IMR-90 (cell line): ENCODE measurements around the gene SARDH. TPM values are rescaled to one million over a fixed set of nuclear protein-coding genes. Genes with fewer than 3 reads are reported as not detected.

ENCODE experiments used
- ATAC-seq: fragments of 200-7000 bp; cut with Tn5 transposase; 2 replicates; pipeline ENCODE4 v1.9.1; 2020; ENCODE audit warnings: low read depth, mild to moderate bottlenecking, moderate library complexity
- BruUV-seq: library from RNA; stranded (reverse); fragments of 400-500 nt; replicated peaks from 2 replicates; lab custom pipeline; 2021; lab: Mats Ljungman, UMichigan
- CTCF ChIA-PET: fragments of 300-600 bp; formaldehyde crosslinking; extraction: SDS; loops from one replicate; lab custom pipeline; 2021; ENCODE audit warnings: antibody characterized with exemption; lab: Yijun Ruan, JAX
- POLR2A ChIA-PET: fragments of 300-600 bp; sonication (Branson Sonifier 250); formaldehyde crosslinking; loops from one replicate; lab custom pipeline; 2022; ENCODE audit warnings: antibody characterized with exemption; ENCODE audit not compliant: unreplicated experiment; lab: Charles Lee
- DNase-seq: peaks from one replicate; pipeline ENCODE4 v3.0.0; 2013
- H2AFZ ChIP-seq: replicated peaks from 2 replicates; pipeline ENCODE3; 2013; ENCODE audit warnings: low read length, mild to moderate bottlenecking; ENCODE audit not compliant: poor library complexity
- H2AK5ac ChIP-seq: 2 replicates; pipeline ENCODE4 v1.6.1; 2013; ENCODE audit warnings: low read depth, low read length, inconsistent platforms
- H2AK9ac ChIP-seq: replicated peaks from 2 replicates; pipeline ENCODE3; 2013; ENCODE audit warnings: mild to moderate bottlenecking, low read depth, low read length, moderate library complexity; ENCODE audit not compliant: poor library complexity
- H2BK120ac ChIP-seq: 2 replicates; pipeline ENCODE4 v1.6.1; 2013; ENCODE audit warnings: low read depth, low read length, inconsistent platforms
- H2BK15ac ChIP-seq: 3 replicates; pipeline ENCODE4 v1.6.1; 2013; ENCODE audit warnings: low read depth, low read length, inconsistent platforms
- H2BK20ac ChIP-seq: 2 replicates; pipeline ENCODE4 v1.6.1; 2013; ENCODE audit warnings: low read depth, mild to moderate bottlenecking, inconsistent platforms, low read length, moderate library complexity
- H2BK5ac ChIP-seq: 2 replicates; pipeline ENCODE4 v1.6.1; 2013; ENCODE audit warnings: mild to moderate bottlenecking, low read depth, low read length, inconsistent platforms; ENCODE audit not compliant: poor library complexity, severe bottlenecking
- H3K14ac ChIP-seq: replicated peaks from 2 replicates; pipeline ENCODE4 v1.6.1; 2013; ENCODE audit warnings: low read depth, low read length, inconsistent platforms
- H3K18ac ChIP-seq: 2 replicates; pipeline ENCODE4 v1.6.1; 2013; ENCODE audit warnings: low read depth, low read length, control low read depth
- H3K23ac ChIP-seq: 2 replicates; pipeline ENCODE4 v1.6.1; 2013; ENCODE audit warnings: low read depth, low read length, inconsistent platforms
- H3K27ac ChIP-seq: 2 replicates; pipeline ENCODE4 v1.5.1; 2013; ENCODE audit warnings: mild to moderate bottlenecking, control low read depth, low read length; ENCODE audit not compliant: insufficient read depth
- H3K27me3 ChIP-seq: 2 replicates; pipeline ENCODE4 v1.6.1; 2013; ENCODE audit warnings: low read length; ENCODE audit not compliant: control insufficient read depth, insufficient read depth
- H3K36me3 ChIP-seq: 2 replicates; pipeline ENCODE4 v1.6.1; 2013; ENCODE audit warnings: low read length, mixed read lengths; ENCODE audit not compliant: control insufficient read depth, insufficient read depth
- H3K4ac ChIP-seq: 2 replicates; pipeline ENCODE4 v1.6.1; 2013; ENCODE audit warnings: low read depth, low read length, inconsistent platforms
- H3K4me1 ChIP-seq: 2 replicates; pipeline ENCODE4 v1.6.1; 2013; ENCODE audit warnings: low read length, mixed read lengths; ENCODE audit not compliant: control insufficient read depth, insufficient read depth
- H3K4me2 ChIP-seq: 2 replicates; pipeline ENCODE4 v1.6.1; 2013; ENCODE audit warnings: low read depth, mild to moderate bottlenecking, control low read depth, low read length, moderate library complexity
- H3K4me3 ChIP-seq: 2 replicates; pipeline ENCODE4 v1.5.1; 2013; ENCODE audit warnings: low read depth, mild to moderate bottlenecking, control low read depth, low read length, moderate library complexity; ENCODE audit not compliant: insufficient read depth
- H3K56ac ChIP-seq: 2 replicates; pipeline ENCODE4 v1.6.1; 2013; ENCODE audit warnings: low read length, inconsistent platforms; ENCODE audit not compliant: insufficient read depth; ENCODE audit errors: extremely low read depth
- H3K79me1 ChIP-seq, 2 experiments: 2 replicates each; pipeline ENCODE4 v1.6.1; 2013; ENCODE audit warnings: low read length in 2 of 2, inconsistent platforms in 1 of 2, low read depth in 1 of 2
- H3K9ac ChIP-seq: 2 replicates; pipeline ENCODE4 v1.6.1; 2013; ENCODE audit warnings: low read depth, low read length, control low read depth
- H3K9me1 ChIP-seq: 2 replicates; pipeline ENCODE4 v1.6.1; 2013; ENCODE audit warnings: low read length, inconsistent platforms; ENCODE audit not compliant: insufficient read depth
- H3K9me3 ChIP-seq: 2 replicates; pipeline ENCODE4 v1.6.1; 2013; ENCODE audit warnings: low read length; ENCODE audit not compliant: control insufficient read depth, insufficient read depth
- H4K20me1 ChIP-seq: 2 replicates; pipeline ENCODE4 v1.6.1; 2013; ENCODE audit warnings: low read length, inconsistent platforms; ENCODE audit not compliant: insufficient read depth
- H4K5ac ChIP-seq: 2 replicates; pipeline ENCODE4 v1.6.1; 2013; ENCODE audit warnings: mild to moderate bottlenecking, low read depth, low read length, control low read depth
- H4K8ac ChIP-seq, 2 experiments: 2 replicates each; pipeline ENCODE4 v1.6.1; 2013; ENCODE audit warnings: low read depth in 2 of 2, low read length in 2 of 2, control low read depth in 1 of 2, inconsistent platforms in 1 of 2
- H4K91ac ChIP-seq: 2 replicates; pipeline ENCODE4 v1.6.1; 2013; ENCODE audit warnings: low read depth, low read length, inconsistent platforms; ENCODE audit not compliant: insufficient read depth
- BHLHE40 ChIP-seq: fragments of 150-350 bp; IDR thresholded peaks from 2 replicates; pipeline ENCODE4 v1.6.1; 2016; ENCODE audit warnings: mild to moderate bottlenecking, low read depth, low read length
- CHD1 ChIP-seq: IDR thresholded peaks from 2 replicates; pipeline ENCODE4 v1.6.1; 2012; ENCODE audit warnings: low read depth, low read length, improper control_type of control experiment
- FOS ChIP-seq: fragments of 150-350 bp; IDR thresholded peaks from 2 replicates; pipeline ENCODE4 v1.6.1; 2016; ENCODE audit warnings: low read depth, low read length
- MXI1 ChIP-seq: IDR thresholded peaks from 2 replicates; pipeline ENCODE4 v1.6.1; 2012; ENCODE audit warnings: low read depth, mild to moderate bottlenecking, low read length, moderate library complexity, borderline replicate concordance
- NFE2L2 ChIP-seq: fragments of 150-350 bp; IDR thresholded peaks from 2 replicates; pipeline ENCODE4 v1.6.1; 2016; ENCODE audit warnings: low read depth, mild to moderate bottlenecking, low read length
- RAD21 ChIP-seq: IDR thresholded peaks from 2 replicates; pipeline ENCODE4 v1.6.1; 2012; ENCODE audit warnings: low read length, improper control_type of control experiment
- RFX5 ChIP-seq: IDR thresholded peaks from 2 replicates; pipeline ENCODE4 v1.8.0; 2012; ENCODE audit warnings: low read depth, mild to moderate bottlenecking, low read length, moderate library complexity
- SMC3 ChIP-seq: fragments of 150-350 bp; IDR thresholded peaks from 2 replicates; pipeline ENCODE4 v1.6.1; 2016; ENCODE audit warnings: low read depth, mild to moderate bottlenecking, antibody characterized with exemption, low read length, moderate library complexity
- USF2 ChIP-seq: fragments of 150-350 bp; IDR thresholded peaks from 2 replicates; pipeline ENCODE4 v1.6.1; 2017; ENCODE audit warnings: mild to moderate bottlenecking, antibody characterized with exemption, low read length, low read depth
- WGBS, 2 experiments: methylation state at CpG; one replicate each; pipeline versions ENCODE4 v1.1.5 to v1.1.7; 2013; ENCODE audit warnings: missing lambda C conversion rate in 2 of 2; ENCODE audit not compliant: insufficient read length in 1 of 2; ENCODE audit errors: extremely low coverage in 2 of 2; 5-methylcytosine and 5-hydroxymethylcytosine counted together
- dilution Hi-C: fragments of 300-500 bp; cut with HindIII; formaldehyde crosslinking; loops from one replicate; pipeline ENCODE4 v1.14.3; 2018; ENCODE audit warnings: low sequenced_read_pairs; ENCODE audit not compliant: unreplicated experiment
- in situ Hi-C: fragments of 300-500 bp; cut with MboI; formaldehyde crosslinking; loops from 3 replicates; pipeline ENCODE4 v1.14.3; 2019; ENCODE audit warnings: low sequenced_read_pairs, inconsistent platforms, mixed read lengths
- intact Hi-C: fragments of 100-400 bp; cut with micrococcal nuclease; formaldehyde crosslinking; loops from 2 replicates; pipeline ENCODE4 v1.10.0; 2022
- polyA plus RNA-seq, 3 experiments: library from polyadenylated mRNA; depleted of rRNA; stranded (reverse); fragments of >200 nt; gene quantifications; 2 replicates each; pipeline ENCODE4 v1.2.3, GENCODE V29; 2012; ENCODE audit warnings: low replicate concordance in 1 of 3
- total RNA-seq: library from RNA; depleted of rRNA; stranded (reverse); fragments of >200 nt; gene quantifications from 2 replicates; pipeline ENCODE4 v1.2.3, GENCODE V29; 2012

The SARDH gene
- total and polyA plus RNA-seq, 2 of the 4 experiments (the other 2 are of a cell fraction), result 5.0 to 7.5 TPM

DNA sequence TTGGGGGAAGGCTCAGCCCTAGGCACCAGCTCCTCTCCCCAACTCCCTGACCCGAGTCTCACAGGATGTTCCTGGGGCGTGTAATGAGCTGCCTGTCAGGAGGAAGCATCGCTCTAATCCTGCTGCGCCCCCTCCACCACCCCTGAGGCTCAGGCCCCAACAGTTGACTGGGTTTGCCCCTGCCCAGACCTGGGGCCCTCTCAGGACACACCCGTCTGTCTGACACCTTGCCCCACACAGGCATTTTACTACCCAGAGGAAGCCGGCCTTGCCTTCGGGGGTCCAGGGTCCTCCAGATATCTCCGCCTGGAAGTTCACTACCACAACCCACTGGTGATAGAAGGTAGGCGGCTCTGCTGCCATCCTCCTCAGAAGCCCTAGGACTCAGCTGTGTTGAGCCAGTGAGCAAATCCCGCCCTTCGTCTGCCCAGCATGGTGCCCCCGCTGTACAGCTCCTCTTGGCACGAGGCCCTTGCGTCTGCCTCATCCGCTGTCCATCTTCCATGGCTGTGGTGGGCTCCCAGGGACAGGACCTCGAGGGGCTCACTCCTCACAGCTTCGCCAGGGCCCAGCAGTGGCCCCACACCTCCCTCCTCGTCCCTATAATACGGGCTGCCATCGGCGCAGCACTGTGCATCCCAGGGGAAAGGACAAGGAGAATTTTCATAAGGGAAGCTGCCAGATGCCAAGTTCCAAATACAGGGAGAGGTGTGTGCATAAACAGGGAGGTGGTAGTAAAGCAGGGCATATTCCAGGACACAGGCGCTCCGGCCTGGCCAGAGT lies 94.0 kb downstream of the SARDH start:
- no peak for DNase-seq
- H2AFZ ChIP-seq, result no peak overlapping the region
- 75% methylated on average over 4 of the region's 23 CpGs; no CpG with 5 or more reads in 1 of the 2 experiments for WGBS, 2 experiments

More for the DNA sequence above, 94.0 kb downstream of the SARDH start:
- no peak overlapping the region for H4K91ac ChIP-seq
- H3K9ac ChIP-seq, result no peak overlapping the region
- no peak overlapping the region for H3K23ac ChIP-seq
- no peak overlapping the region for H3K4me3 ChIP-seq
- H3K4me1 ChIP-seq, result no peaks in the 10 kb centered on the region
- no peak overlapping the region for H2AK5ac ChIP-seq
- no peak overlapping the region for H4K8ac ChIP-seq
- no peaks in the 10 kb centered on the region for H4K20me1 ChIP-seq
- no peak overlapping the region for H3K4me2 ChIP-seq
- no peak overlapping the region for H2BK5ac ChIP-seq
- no peak overlapping the region for H3K18ac ChIP-seq
- POLR2A ChIA-PET, result no interaction called here
- TF ChIP-seq USF2 (no peak), CHD1 (no peak), MXI1 (no peak), FOS (no peak), BHLHE40 (no peak), SMC3 (no peak), NFE2L2 (no peak), RAD21 (no peak), RFX5 (no peak)
- H3K14ac ChIP-seq, result no peak overlapping the region
- H3K9me3 ChIP-seq, result no peaks in the 10 kb centered on the region
- intact Hi-C loops (no loop called here), dilution Hi-C loops (no loop called here), in situ Hi-C loops (no loop called here)
- H3K79me1 ChIP-seq, result no peaks in the 10 kb centered on the region
- H2AK9ac ChIP-seq, result no peak overlapping the region
- no peak overlapping the region for H2BK120ac ChIP-seq
- H3K9me1 ChIP-seq, result no peaks in the 10 kb centered on the region
- H4K5ac ChIP-seq, result no peak overlapping the region
- no peak overlapping the region for H3K4ac ChIP-seq
- BruUV-seq, result no TSS peak
- no peak overlapping the region for H2BK20ac ChIP-seq
- CTCF ChIA-PET, result interaction anchor here (0.5 kb wide), 1 partner anchor 780 kb away, joined by 4 read pairs; no protein-coding TSS in a partner anchor
- H3K36me3 ChIP-seq, result no peaks in the 10 kb centered on the region
- H3K56ac ChIP-seq, result no peak overlapping the region
- H3K27ac ChIP-seq, result no peak overlapping the region
- peaks cover 45% of the 10 kb centered on the region for H3K27me3 ChIP-seq
- H2BK15ac ChIP-seq, result no peak overlapping the region
- no peak for ATAC-seq
